Memory B cell (primary cell): ENCODE results near the gene MAPKAPK2.

Experiments
- ATAC-seq: fragments of 150-1000 bp; cut with Tn5 transposase; 2 replicates; pipeline ENCODE4 v1.10.0; 2021; ENCODE audit warnings: low read depth, mild to moderate bottlenecking, moderate library complexity
- DNase-seq, 2 donors: peaks; one replicate each; pipeline ENCODE4 v3.0.0; 2022; ENCODE audit warnings: low spot score in 2 of 2
- H3K27ac Mint-ChIP-seq: one replicate; pipeline ENCODE4 v1.8.0; 2022; ENCODE audit warnings: mild to moderate bottlenecking, moderate library complexity, mixed read lengths
- H3K27me3 Mint-ChIP-seq: one replicate; pipeline ENCODE4 v1.8.0; 2022; ENCODE audit warnings: mixed read lengths
- H3K36me3 Mint-ChIP-seq: one replicate; pipeline ENCODE4 v1.8.0; 2022; ENCODE audit warnings: mild to moderate bottlenecking, mixed read lengths
- H3K4me1 Mint-ChIP-seq: one replicate; pipeline ENCODE4 v1.8.0; 2022; ENCODE audit warnings: mixed read lengths
- H3K4me3 Mint-ChIP-seq: one replicate; pipeline ENCODE4 v1.8.0; 2022; ENCODE audit warnings: mild to moderate bottlenecking, moderate library complexity, mixed read lengths
- H3K9me3 Mint-ChIP-seq: one replicate; pipeline ENCODE4 v1.8.0; 2022; ENCODE audit warnings: mixed read lengths

The MAPKAPK2 gene

DNA sequence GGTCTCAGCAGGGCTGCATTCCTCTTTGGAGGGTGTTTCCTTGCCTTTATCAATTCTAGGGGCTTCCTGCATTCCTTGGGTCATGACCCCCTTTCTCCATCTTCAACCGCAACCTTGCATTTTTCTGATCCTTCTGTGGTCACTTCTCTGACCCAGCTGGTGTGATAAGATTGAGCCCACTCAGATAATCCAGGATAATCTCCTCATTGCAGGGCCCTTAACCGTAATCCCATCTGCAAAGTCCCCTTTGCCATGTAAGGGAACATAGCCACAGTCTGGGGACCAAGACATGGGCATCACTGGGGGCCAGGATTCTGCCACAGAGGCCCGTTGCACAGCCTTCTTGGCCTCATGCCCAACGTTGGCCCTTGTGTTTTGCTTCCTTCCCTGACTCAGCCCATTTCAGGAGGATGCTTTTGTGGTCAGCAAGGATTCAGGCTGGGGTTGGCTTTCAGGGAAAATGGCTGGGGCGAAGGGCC, 50.9 kb downstream of the MAPKAPK2 start:
- Mint-ChIP-seq H3K4me3 (no peak overlapping the region), H3K4me1 (peaks cover 42% of the 10 kb centered on the region), H3K9me3 (no peaks in the 10 kb centered on the region), H3K27ac (peak overlapping the region; percentile 31), H3K36me3 (peaks cover 9% of the 10 kb centered on the region), H3K27me3 (no peaks in the 10 kb centered on the region)
- no peak for DNase-seq
- no peak for ATAC-seq

DNA sequence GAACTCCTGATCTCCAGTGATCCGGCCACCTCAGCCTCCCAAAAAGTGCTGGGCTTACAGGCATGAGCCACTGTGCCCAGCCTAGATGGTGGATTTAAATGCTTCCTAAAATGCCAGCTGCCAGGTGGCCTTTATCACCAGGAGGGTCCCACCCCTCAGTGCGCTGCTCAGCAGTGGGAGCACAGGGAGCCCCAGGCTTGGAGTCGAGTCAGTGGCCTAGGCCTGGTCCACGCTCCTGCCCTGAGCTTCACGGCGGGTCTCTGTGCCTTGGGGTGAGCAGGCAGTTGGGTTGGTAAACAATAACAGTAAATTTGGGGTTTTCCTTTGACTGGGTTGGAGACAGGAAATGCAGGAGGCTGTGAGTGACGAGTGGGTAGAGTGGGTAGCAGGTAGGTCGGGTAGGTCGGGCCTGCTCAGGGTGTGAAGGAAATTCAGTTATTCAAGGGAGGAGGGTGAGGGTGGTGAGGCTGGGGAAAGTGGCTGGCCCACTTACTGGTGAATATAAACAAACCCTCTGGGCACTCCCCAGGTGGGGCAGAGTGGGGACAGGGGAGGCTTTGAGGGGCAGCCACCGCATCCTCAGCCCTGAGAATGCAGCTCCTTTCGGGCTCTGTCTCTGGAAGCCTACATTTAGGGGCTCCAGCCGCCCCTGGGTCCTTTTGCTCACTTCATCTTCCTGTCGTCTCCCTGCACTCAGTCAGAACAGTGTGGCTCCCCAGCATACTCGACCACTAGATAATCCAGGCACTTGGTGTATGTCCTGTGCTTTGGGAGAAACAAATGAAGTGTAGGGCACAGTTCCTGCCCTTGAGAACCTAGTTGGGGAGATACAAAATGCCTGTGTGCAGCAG, 52.4 kb downstream of the MAPKAPK2 start:
- Mint-ChIP-seq H3K9me3 (no peaks in the 10 kb centered on the region), H3K27me3 (no peaks in the 10 kb centered on the region), H3K36me3 (peaks cover 6% of the 10 kb centered on the region), H3K27ac (peak overlapping the region; percentile 72), H3K4me3 (no peak overlapping the region), H3K4me1 (peaks cover 48% of the 10 kb centered on the region)
- DNase-seq (no peak), ATAC-seq (no peak)

- peaks cover 3% of the 10 kb centered on the region for H3K36me3 Mint-ChIP-seq
- H3K27me3 Mint-ChIP-seq = no peaks in the 10 kb centered on the region
- H3K9me3 Mint-ChIP-seq = no peaks in the 10 kb centered on the region
- H3K27ac Mint-ChIP-seq = peak overlapping the region; percentile 72
- peaks cover 51% of the 10 kb centered on the region for H3K4me1 Mint-ChIP-seq
- H3K4me3 Mint-ChIP-seq = no peak overlapping the region
- DNase-seq (no peak), ATAC-seq (no peak)
Measured at GRCh38 chr1:206737729-206738201, 53.1 kb downstream of the MAPKAPK2 start.

GRCh38 chr1:206738370-206739366, 54.0 kb downstream of the MAPKAPK2 start:
- H3K4me3 Mint-ChIP-seq = no peak overlapping the region

DNA sequence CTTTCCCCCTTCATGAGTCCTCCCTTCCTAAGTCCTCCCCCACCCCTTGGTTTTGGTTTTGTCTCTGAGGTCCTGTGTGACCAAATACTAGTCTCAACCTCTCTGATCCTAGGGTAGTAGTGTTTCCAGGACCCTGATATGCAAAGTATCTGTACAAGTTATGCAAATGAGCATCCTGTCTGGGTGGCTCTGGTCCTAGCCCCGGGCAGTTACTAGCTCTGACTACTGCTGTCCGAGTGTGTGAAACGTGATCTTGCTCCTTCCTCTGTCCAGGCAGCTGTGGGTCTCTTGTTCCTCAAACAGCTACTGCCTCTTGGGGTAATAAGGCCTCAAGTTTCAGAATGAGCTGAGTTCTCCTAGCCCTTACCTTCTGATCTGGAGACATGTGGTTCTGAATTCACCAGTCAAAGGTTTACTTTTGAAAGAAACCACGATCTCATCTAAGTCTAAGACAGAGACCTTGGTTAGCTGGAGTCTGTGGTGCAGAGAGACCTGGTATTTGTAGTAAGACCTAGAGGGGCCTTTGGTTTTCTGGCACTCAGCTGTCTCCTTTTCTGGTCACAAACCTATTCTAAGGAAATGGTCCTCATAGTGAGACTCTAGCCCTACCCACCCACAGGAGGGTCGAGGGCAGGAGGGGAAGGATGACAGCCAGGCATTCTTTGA, 54.8 kb downstream of the MAPKAPK2 start:
- Mint-ChIP-seq H3K9me3 (no peaks in the 10 kb centered on the region), H3K36me3 (no peaks in the 10 kb centered on the region), H3K27ac (peak overlapping the region; percentile 80), H3K4me3 (peak overlapping the region; percentile 24), H3K27me3 (no peaks in the 10 kb centered on the region), H3K4me1 (peaks cover 55% of the 10 kb centered on the region)
- peak in 1 of 2 donors; percentile 28 for DNase-seq
- ATAC-seq = peak; percentile 72

More at GRCh38 chr1:206738370-206739366, 54.0 kb downstream of the MAPKAPK2 start:
- no peaks in the 10 kb centered on the region for H3K36me3 Mint-ChIP-seq
- no peaks in the 10 kb centered on the region for H3K27me3 Mint-ChIP-seq
- ATAC-seq (no peak), DNase-seq (no peak)
- peak overlapping the region; percentile 72 for H3K27ac Mint-ChIP-seq
- H3K4me1 Mint-ChIP-seq = peaks cover 56% of the 10 kb centered on the region
- H3K9me3 Mint-ChIP-seq = no peaks in the 10 kb centered on the region

GRCh38 chr1:206741142-206741701, 56.5 kb downstream of the MAPKAPK2 start:
- ATAC-seq (no peak), DNase-seq (no peak)
- Mint-ChIP-seq H3K36me3 (no peaks in the 10 kb centered on the region), H3K4me1 (peaks cover 51% of the 10 kb centered on the region), H3K9me3 (no peaks in the 10 kb centered on the region), H3K27ac (no peak overlapping the region), H3K27me3 (no peaks in the 10 kb centered on the region), H3K4me3 (no peak overlapping the region)

GRCh38 chr1:206742719-206743383, 58.1 kb downstream of the MAPKAPK2 start:
- ATAC-seq (peak; percentile 15), DNase-seq (no peak)
- H3K4me1 Mint-ChIP-seq = peaks cover 41% of the 10 kb centered on the region
- no peaks in the 10 kb centered on the region for H3K9me3 Mint-ChIP-seq
- no peak overlapping the region for H3K4me3 Mint-ChIP-seq
- no peak overlapping the region for H3K27ac Mint-ChIP-seq
- H3K36me3 Mint-ChIP-seq = no peaks in the 10 kb centered on the region
- no peaks in the 10 kb centered on the region for H3K27me3 Mint-ChIP-seq

DNA sequence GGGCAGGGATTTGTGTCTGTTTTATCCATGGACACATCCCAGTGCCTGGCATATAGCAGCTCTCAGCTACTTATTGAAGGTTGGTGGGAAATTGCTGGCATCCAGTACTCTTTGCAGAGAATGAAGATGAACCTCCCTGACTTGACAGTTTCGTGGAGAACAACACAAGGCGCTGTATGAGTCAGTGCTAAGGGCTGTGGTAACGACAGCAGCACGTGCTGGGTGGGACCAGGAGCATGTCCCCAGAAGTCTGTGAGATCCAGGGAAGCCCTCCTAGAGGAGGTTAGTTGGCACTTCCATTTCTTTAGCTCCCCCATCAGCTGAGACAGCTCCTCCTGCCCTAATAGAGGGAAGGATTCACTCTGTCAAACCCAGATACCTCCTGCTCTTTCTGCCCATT, 60.0 kb downstream of the MAPKAPK2 start:
- Mint-ChIP-seq H3K4me1 (peaks cover 25% of the 10 kb centered on the region), H3K36me3 (no peaks in the 10 kb centered on the region), H3K4me3 (no peak overlapping the region), H3K27me3 (peaks cover 2% of the 10 kb centered on the region), H3K9me3 (no peaks in the 10 kb centered on the region), H3K27ac (no peak overlapping the region)
- ATAC-seq (no peak), DNase-seq (no peak)

DNA sequence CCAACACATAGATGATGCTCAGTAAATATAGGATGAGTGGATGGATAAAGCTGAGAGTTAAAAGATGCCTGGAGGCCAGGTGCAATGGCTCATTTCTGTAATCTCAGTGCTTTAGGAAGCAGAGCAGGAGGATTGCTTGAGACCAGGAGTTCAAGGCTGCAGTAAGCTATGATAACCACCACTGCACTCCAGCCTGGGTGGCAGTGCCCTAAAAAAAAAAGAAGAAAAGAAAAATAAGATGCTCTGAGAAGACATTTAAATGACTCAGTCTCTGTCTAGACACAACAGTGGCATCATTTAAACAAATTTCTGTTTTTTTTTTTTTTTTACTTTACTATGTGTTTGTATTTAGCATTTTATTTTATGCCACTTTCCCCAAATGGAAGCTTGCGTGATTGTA, 60.6 kb downstream of the MAPKAPK2 start:
- Mint-ChIP-seq H3K36me3 (no peaks in the 10 kb centered on the region), H3K9me3 (no peaks in the 10 kb centered on the region), H3K27me3 (peaks cover 2% of the 10 kb centered on the region), H3K4me3 (no peak overlapping the region), H3K27ac (no peak overlapping the region), H3K4me1 (peaks cover 22% of the 10 kb centered on the region)
- ATAC-seq (no peak), DNase-seq (no peak)

DNA sequence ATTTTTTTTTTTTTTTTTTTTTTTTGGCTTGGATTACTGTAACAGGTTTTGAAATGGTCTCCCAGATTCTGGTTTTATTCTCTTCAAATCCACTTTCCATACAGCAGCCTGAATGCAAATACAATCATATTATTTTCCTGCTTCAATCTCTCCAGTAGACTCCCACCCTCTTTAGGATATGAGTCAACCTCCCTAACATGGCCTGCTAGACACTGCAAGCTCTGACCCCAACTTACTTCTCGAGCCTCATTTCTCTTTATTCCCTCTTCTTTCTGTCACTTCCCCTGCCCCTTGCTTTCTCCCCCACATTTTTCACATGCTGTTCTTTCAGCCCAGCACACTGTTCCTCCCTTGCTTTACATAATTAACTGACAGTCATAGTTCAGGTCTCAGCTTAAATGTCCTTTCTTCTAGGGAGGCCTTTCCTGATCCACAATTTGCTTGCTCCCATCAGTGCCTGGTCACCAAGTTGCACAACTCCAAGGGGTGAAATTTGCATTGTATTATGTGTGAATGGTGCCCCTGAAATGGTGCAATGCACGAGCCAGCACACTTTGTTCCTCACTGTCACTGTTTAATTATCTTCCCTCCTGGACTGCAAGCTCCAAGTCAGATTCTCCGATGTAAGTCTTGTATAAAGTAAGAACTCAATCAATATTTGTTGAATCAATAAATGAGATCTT, 63.8 kb downstream of the MAPKAPK2 start:
- Mint-ChIP-seq H3K4me1 (peaks cover 10% of the 10 kb centered on the region), H3K9me3 (no peaks in the 10 kb centered on the region), H3K4me3 (no peak overlapping the region), H3K36me3 (no peaks in the 10 kb centered on the region), H3K27ac (no peak overlapping the region), H3K27me3 (peaks cover 6% of the 10 kb centered on the region)
- DNase-seq (no peak), ATAC-seq (no peak)

- no peak overlapping the region for H3K27ac Mint-ChIP-seq
- peaks cover 4% of the 10 kb centered on the region for H3K36me3 Mint-ChIP-seq
- DNase-seq = no peak
- ATAC-seq = no peak
- peaks cover 4% of the 10 kb centered on the region for H3K4me1 Mint-ChIP-seq
- no peak overlapping the region for H3K4me3 Mint-ChIP-seq
- H3K27me3 Mint-ChIP-seq = peaks cover 8% of the 10 kb centered on the region
- H3K9me3 Mint-ChIP-seq = no peaks in the 10 kb centered on the region
Measured at GRCh38 chr1:206751891-206752290, 67.2 kb downstream of the MAPKAPK2 start.

- peak overlapping the region; percentile 28 for H3K27ac Mint-ChIP-seq
- ATAC-seq = no peak
Measured at GRCh38 chr1:206752481-206752880, 67.8 kb downstream of the MAPKAPK2 start.

More at GRCh38 chr1:206752481-206752880, 67.8 kb downstream of the MAPKAPK2 start:
- peaks cover 8% of the 10 kb centered on the region for H3K27me3 Mint-ChIP-seq
- DNase-seq = no peak
- H3K4me3 Mint-ChIP-seq = no peak overlapping the region
- H3K4me1 Mint-ChIP-seq = peaks cover 4% of the 10 kb centered on the region
- no peaks in the 10 kb centered on the region for H3K9me3 Mint-ChIP-seq
- peaks cover 4% of the 10 kb centered on the region for H3K36me3 Mint-ChIP-seq
